Measurements from ENCODE around the gene PLAA. TPM values are rescaled to one million over a fixed set of nuclear protein-coding genes. Genes with fewer than 3 reads are reported as not detected.

Gene PLAA
- 10 to 100 TPM; 28.3 to 29.8 TPM for total RNA-seq

GRCh38 chr9:26946753-26947727, at the start of gene PLAA:
Gene PLAA (minus strand): TSS chr9:26947242. CDS start chr9:26947045, 197 bp downstream.
- Mint-ChIP-seq H3K36me3 (peaks cover 18% of the 10 kb centered on the region), H3K9me3 (no peaks in the 10 kb centered on the region), H3K4me3 (peak within 1 kb of the TSS; percentile 95), H3K4me1 (peaks cover 34% of the 10 kb centered on the region), H3K27me3 (no peaks in the 10 kb centered on the region), H3K27ac (peak within 1 kb of the TSS; percentile 97)
- POLR2A ChIA-PET: interaction anchor here (0.8 to 2.3 kb wide), 6 partner anchors 8 to 626 kb away, joined by 3 to 38 read pairs (median 3); partner anchors contain the start of genes C9orf72, CAAP1 and IFT74
- ATAC-seq (ENCODE audit: low read depth): peak; percentile 98
- DNase-seq: peak; percentile 88

DNA sequence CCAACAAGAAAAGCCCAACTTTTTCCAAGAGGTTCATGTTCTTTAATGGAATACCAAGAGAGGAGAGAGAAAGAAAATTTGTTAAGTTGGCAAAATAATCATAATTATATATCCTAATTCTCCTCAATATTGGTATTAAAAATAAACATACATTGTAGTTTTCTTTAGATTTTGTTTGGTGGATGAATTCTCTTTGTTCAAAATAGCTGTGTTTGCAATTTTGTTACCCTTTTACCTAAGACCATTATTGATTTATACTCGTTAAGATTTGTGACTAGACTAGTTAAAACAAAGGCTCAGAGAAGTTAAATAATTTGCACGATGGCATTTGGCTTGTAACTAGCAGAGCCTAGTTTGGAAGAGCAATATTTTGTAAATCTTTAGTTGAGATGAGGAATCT, 48.8 kb upstream of the PLAA start:
- POLR2A ChIA-PET: no interaction called here
- no peak for DNase-seq

GRCh38 chr9:26983340-26983739, 36.3 kb upstream of the PLAA start:
- no peaks in the 10 kb centered on the region for H3K27me3 Mint-ChIP-seq
- H3K4me3 Mint-ChIP-seq: no peak overlapping the region
- peaks cover 5% of the 10 kb centered on the region for H3K36me3 Mint-ChIP-seq
- no peaks in the 10 kb centered on the region for H3K4me1 Mint-ChIP-seq
- POLR2A ChIA-PET: no interaction called here
- no peak overlapping the region for H3K27ac Mint-ChIP-seq
- ATAC-seq (ENCODE audit: low read depth) (no peak), DNase-seq (no peak)
- H3K9me3 Mint-ChIP-seq: no peaks in the 10 kb centered on the region

More for the DNA sequence above, 48.8 kb upstream of the PLAA start:
- H3K27me3 Mint-ChIP-seq: no peaks in the 10 kb centered on the region
- H3K27ac Mint-ChIP-seq: no peak overlapping the region
- H3K4me1 Mint-ChIP-seq: no peaks in the 10 kb centered on the region
- H3K9me3 Mint-ChIP-seq: no peaks in the 10 kb centered on the region
- no peak for ATAC-seq (ENCODE audit: low read depth)
- no peaks in the 10 kb centered on the region for H3K36me3 Mint-ChIP-seq
- H3K4me3 Mint-ChIP-seq: no peak overlapping the region

DNA sequence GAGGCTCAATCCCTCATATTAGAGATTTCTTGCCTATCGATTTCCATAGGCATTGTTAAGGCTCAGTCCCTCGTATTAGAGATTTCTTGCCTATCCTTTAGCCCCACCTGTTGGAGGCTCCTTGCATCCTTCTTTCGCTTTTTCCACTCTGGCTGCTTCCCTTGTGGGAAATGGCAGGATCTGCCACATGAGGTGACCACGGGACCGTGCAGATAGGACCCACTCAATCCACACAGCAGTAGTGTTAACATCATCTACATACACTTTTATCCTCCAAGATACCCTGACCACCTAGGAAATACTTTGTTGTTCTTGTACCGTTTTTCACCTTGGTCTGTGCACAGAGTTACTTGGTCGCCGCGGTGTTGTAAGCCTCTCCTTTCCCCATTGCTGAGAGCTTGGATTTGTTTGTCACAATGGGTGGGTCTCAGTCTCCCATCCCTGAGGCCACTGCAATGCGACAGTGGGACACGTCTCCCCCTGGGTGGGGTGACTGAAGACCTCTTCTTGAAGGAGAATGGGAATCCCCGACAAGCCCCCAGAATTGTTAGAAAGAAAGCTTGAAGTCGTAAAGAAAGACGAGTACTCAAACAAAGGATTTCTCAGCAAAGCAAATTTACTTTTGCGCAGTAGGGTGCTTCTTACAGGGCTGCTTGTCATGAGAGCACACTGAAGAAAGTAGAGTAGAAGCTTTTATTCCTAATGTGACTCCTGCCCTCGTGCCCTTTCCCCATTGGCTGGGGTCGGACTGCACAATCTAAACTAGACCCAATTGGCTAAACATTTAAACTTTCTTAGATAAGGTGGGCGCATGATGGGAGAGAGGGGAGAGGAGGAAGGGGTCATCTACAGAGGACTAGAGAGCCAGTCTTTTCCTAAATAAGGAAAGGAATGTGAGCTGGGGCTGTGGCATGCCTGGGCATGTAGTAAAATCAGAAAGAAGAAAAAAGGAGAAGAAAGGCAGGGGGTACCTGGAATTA, 29.0 kb upstream of the PLAA start:
- Mint-ChIP-seq H3K4me1 (no peaks in the 10 kb centered on the region), H3K27ac (no peak overlapping the region), H3K36me3 (no peaks in the 10 kb centered on the region), H3K27me3 (no peaks in the 10 kb centered on the region), H3K4me3 (no peak overlapping the region), H3K9me3 (no peaks in the 10 kb centered on the region)
- POLR2A ChIA-PET: no interaction called here
- ATAC-seq (ENCODE audit: low read depth): no peak
- no peak for DNase-seq

DNA sequence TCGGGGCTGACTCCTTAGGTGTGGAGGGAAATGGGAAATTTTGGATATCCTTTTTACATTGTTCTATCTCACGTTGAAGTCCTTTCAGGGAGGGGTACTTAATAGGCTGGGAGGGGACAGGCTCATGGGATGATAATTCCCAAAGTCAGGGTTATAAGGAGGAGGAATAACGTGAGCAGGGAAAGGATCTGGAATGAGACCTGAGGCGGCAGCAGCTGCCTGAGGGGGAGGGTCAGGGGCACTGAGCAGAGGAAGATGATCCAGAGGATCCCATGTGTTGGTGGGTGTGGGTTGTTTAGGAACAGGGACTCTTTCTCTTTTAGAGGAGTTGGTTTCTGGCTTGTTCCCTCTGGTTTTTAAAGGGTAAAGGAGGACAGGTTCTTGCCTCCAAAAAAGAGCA, 27.9 kb upstream of the PLAA start:
- DNase-seq (no peak), ATAC-seq (ENCODE audit: low read depth) (no peak)
- Mint-ChIP-seq H3K4me3 (no peak overlapping the region), H3K27me3 (no peaks in the 10 kb centered on the region), H3K36me3 (peaks cover 2% of the 10 kb centered on the region), H3K27ac (no peak overlapping the region), H3K4me1 (no peaks in the 10 kb centered on the region), H3K9me3 (no peaks in the 10 kb centered on the region)
- POLR2A ChIA-PET: no interaction called here

GRCh38 chr9:26973989-26974388, 26.9 kb upstream of the PLAA start:
- H3K27ac Mint-ChIP-seq: no peak overlapping the region
- no peaks in the 10 kb centered on the region for H3K9me3 Mint-ChIP-seq
- no peaks in the 10 kb centered on the region for H3K4me1 Mint-ChIP-seq
- no peaks in the 10 kb centered on the region for H3K27me3 Mint-ChIP-seq
- POLR2A ChIA-PET: no interaction called here
- ATAC-seq (ENCODE audit: low read depth) (no peak), DNase-seq (no peak)
- H3K4me3 Mint-ChIP-seq: no peak overlapping the region
- peaks cover 5% of the 10 kb centered on the region for H3K36me3 Mint-ChIP-seq

- H3K4me1 Mint-ChIP-seq: no peaks in the 10 kb centered on the region
- DNase-seq (no peak), ATAC-seq (ENCODE audit: low read depth) (no peak)
- H3K9me3 Mint-ChIP-seq: no peaks in the 10 kb centered on the region
- H3K27ac Mint-ChIP-seq: no peak overlapping the region
- POLR2A ChIA-PET: no interaction called here
- H3K27me3 Mint-ChIP-seq: no peaks in the 10 kb centered on the region
- no peak overlapping the region for H3K4me3 Mint-ChIP-seq
- H3K36me3 Mint-ChIP-seq: peaks cover 7% of the 10 kb centered on the region
Observed at GRCh38 chr9:26971721-26972120, 24.7 kb upstream of the PLAA start.

- Mint-ChIP-seq H3K36me3 (peaks cover 3% of the 10 kb centered on the region), H3K4me1 (peaks cover 26% of the 10 kb centered on the region), H3K27me3 (no peaks in the 10 kb centered on the region), H3K9me3 (no peaks in the 10 kb centered on the region), H3K4me3 (peak overlapping the region; percentile 86), H3K27ac (peak overlapping the region; percentile 92)
- ATAC-seq (ENCODE audit: low read depth) (no peak), DNase-seq (no peak)
- POLR2A ChIA-PET: interaction anchor here (0.5 to 2.4 kb wide), 5 partner anchors 9 to 616 kb away, joined by 3 to 38 read pairs (median 7); partner anchors contain the start of genes C9orf72, CAAP1 and PLAA
Observed at GRCh38 chr9:26956860-26957233, 9.8 kb upstream of the PLAA start.

- H3K9me3 Mint-ChIP-seq: no peaks in the 10 kb centered on the region
- POLR2A ChIA-PET: interaction anchor here (0.5 to 2.4 kb wide), 8 partner anchors 9 to 617 kb away, joined by 3 to 38 read pairs (median 6); partner anchors contain the start of genes C9orf72, CAAP1 and PLAA
- peaks cover 26% of the 10 kb centered on the region for H3K4me1 Mint-ChIP-seq
- DNase-seq: peak; percentile 89
- peak; percentile 100 for ATAC-seq (ENCODE audit: low read depth)
- H3K4me3 Mint-ChIP-seq: peak within 1 kb of the TSS; percentile 86
- H3K27ac Mint-ChIP-seq: peak within 1 kb of the TSS; percentile 92
- no peaks in the 10 kb centered on the region for H3K27me3 Mint-ChIP-seq
- H3K36me3 Mint-ChIP-seq: no peaks in the 10 kb centered on the region
Observed at GRCh38 chr9:26955921-26956859, 9.1 kb upstream of the PLAA start, which contains the start of gene IFT74. Gene IFT74 (plus strand): TSS chr9:26956412. CDS start chr9:26961968, 5,556 bp downstream.

- H3K36me3 Mint-ChIP-seq: no peaks in the 10 kb centered on the region
- POLR2A ChIA-PET: interaction anchor here (0.8 to 2.4 kb wide), 7 partner anchors 8 to 618 kb away, joined by 3 to 38 read pairs (median 7); partner anchors contain the start of genes C9orf72, CAAP1 and PLAA
- H3K4me3 Mint-ChIP-seq: peak overlapping the region; percentile 86
- no peaks in the 10 kb centered on the region for H3K27me3 Mint-ChIP-seq
- no peaks in the 10 kb centered on the region for H3K9me3 Mint-ChIP-seq
- peak overlapping the region; percentile 92 for H3K27ac Mint-ChIP-seq
- peaks cover 26% of the 10 kb centered on the region for H3K4me1 Mint-ChIP-seq
- DNase-seq (no peak), ATAC-seq (ENCODE audit: low read depth) (no peak)
Observed at GRCh38 chr9:26955222-26955903, 8.3 kb upstream of the PLAA start.

- peaks cover 26% of the 10 kb centered on the region for H3K4me1 Mint-ChIP-seq
- ATAC-seq (ENCODE audit: low read depth): peak; percentile 15
- no peaks in the 10 kb centered on the region for H3K9me3 Mint-ChIP-seq
- no peak for DNase-seq
- no peaks in the 10 kb centered on the region for H3K36me3 Mint-ChIP-seq
- no peaks in the 10 kb centered on the region for H3K27me3 Mint-ChIP-seq
- POLR2A ChIA-PET: interaction anchor here (2.0 kb wide), 1 partner anchor 9 kb away, joined by 9 read pairs; no protein-coding TSS in a partner anchor
- peak overlapping the region; percentile 49 for H3K4me3 Mint-ChIP-seq
- H3K27ac Mint-ChIP-seq: peak overlapping the region; percentile 82
Observed at GRCh38 chr9:26954050-26954508, 7.0 kb upstream of the PLAA start.

Data from activated naive CD8-positive, alpha-beta T cell treated with anti-CD3 and anti-CD28 coated beads, Interleukin-2, amount 10 ng/mL, durations not matched to agents 7 days and 5 days (primary cell).